RWPE2 (cell line): ENCODE data around the gene DLG4.

Experiments used
- ATAC-seq: fragments of 200-7000 bp; cut with Tn5 transposase; 3 replicates; pipeline ENCODE4 v1.9.1; 2021; ENCODE audit warnings: low read depth
- DNase-seq: peaks from one replicate; pipeline ENCODE4 v3.0.0-alpha.2; 2020; ENCODE audit warnings: low spot score
- H3K27ac ChIP-seq: fragments of 450-650 bp; 2 replicates; pipeline ENCODE4 v1.5.1; 2017; ENCODE audit warnings: mild to moderate bottlenecking; ENCODE audit not compliant: poor library complexity, severe bottlenecking
- H3K27me3 ChIP-seq: fragments of 250-450 bp; sonication (Bioruptor Pico); 2 replicates; pipeline ENCODE4 v1.5.1; 2021; ENCODE audit warnings: mild to moderate bottlenecking, moderate library complexity; ENCODE audit not compliant: insufficient read depth, poor library complexity, severe bottlenecking
- H3K36me3 ChIP-seq: fragments of 250-450 bp; sonication (Bioruptor Pico); 2 replicates; pipeline ENCODE4 v1.5.1; 2020; ENCODE audit warnings: low read depth, mild to moderate bottlenecking, moderate library complexity
- H3K4me1 ChIP-seq: fragments of 250-450 bp; sonication (Bioruptor Pico); 2 replicates; pipeline ENCODE4 v1.5.1; 2021; ENCODE audit warnings: mild to moderate bottlenecking, moderate library complexity; ENCODE audit not compliant: insufficient read depth, poor library complexity, severe bottlenecking
- H3K4me3 ChIP-seq: fragments of 250-450 bp; sonication (Bioruptor Pico); 2 replicates; pipeline ENCODE4 v1.5.1; 2021; ENCODE audit warnings: mild to moderate bottlenecking, moderate library complexity; ENCODE audit not compliant: severe bottlenecking
- H3K9me3 ChIP-seq: fragments of 250-450 bp; sonication (Bioruptor Pico); 2 replicates; pipeline ENCODE4 v1.5.1; 2021; ENCODE audit warnings: mild to moderate bottlenecking, moderate library complexity; ENCODE audit not compliant: severe bottlenecking
- CTCF ChIP-seq: fragments of 450-650 bp; IDR thresholded peaks from one replicate; pipeline ENCODE4 v1.5.1; 2017; ENCODE audit warnings: mild to moderate bottlenecking, moderate library complexity; ENCODE audit not compliant: poor library complexity, severe bottlenecking

The DLG4 gene

GRCh38 chr17:7222093-7222971 lies 2.7 kb upstream of the DLG4 start:
- ATAC-seq = no peak
- TF ChIP-seq CTCF = no peak
- peaks cover 5% of the 10 kb centered on the region for H3K4me1 ChIP-seq
- no peaks in the 10 kb centered on the region for H3K9me3 ChIP-seq
- no peaks in the 10 kb centered on the region for H3K27me3 ChIP-seq
- no peak for DNase-seq
- peaks cover 53% of the 10 kb centered on the region for H3K36me3 ChIP-seq
- H3K27ac ChIP-seq = no peak overlapping the region
- H3K4me3 ChIP-seq = no peak overlapping the region

- Histone ChIP-seq H3K4me1 (peaks cover 5% of the 10 kb centered on the region), H3K27ac (peak overlapping the region; percentile 89), H3K4me3 (no peak overlapping the region), H3K27me3 (no peaks in the 10 kb centered on the region), H3K36me3 (peaks cover 44% of the 10 kb centered on the region), H3K9me3 (no peaks in the 10 kb centered on the region)
- no peak for TF ChIP-seq CTCF
- DNase-seq (no peak), ATAC-seq (no peak)
Measured at GRCh38 chr17:7221278-7222092, 1.8 kb upstream of the DLG4 start.

GRCh38 chr17:7220593-7221277 lies 1.1 kb upstream of the DLG4 start:
- Histone ChIP-seq H3K4me1 (peaks cover 5% of the 10 kb centered on the region), H3K4me3 (peak overlapping the region; percentile 90), H3K27ac (peak overlapping the region; percentile 89), H3K9me3 (no peaks in the 10 kb centered on the region), H3K27me3 (no peaks in the 10 kb centered on the region), H3K36me3 (peaks cover 43% of the 10 kb centered on the region)
- ATAC-seq (peak; percentile 50), DNase-seq (no peak)
- TF ChIP-seq CTCF = peak; percentile 43

- ATAC-seq (no peak), DNase-seq (no peak)
- no peaks in the 10 kb centered on the region for H3K9me3 ChIP-seq
- H3K27ac ChIP-seq = peak overlapping the region; percentile 89
- peaks cover 9% of the 10 kb centered on the region for H3K4me1 ChIP-seq
- H3K27me3 ChIP-seq = no peaks in the 10 kb centered on the region
- peak overlapping the region; percentile 90 for H3K4me3 ChIP-seq
- peaks cover 33% of the 10 kb centered on the region for H3K36me3 ChIP-seq
- TF ChIP-seq CTCF = no peak
Measured at GRCh38 chr17:7219229-7219811, 316 bp downstream of the DLG4 start.
